Small intestine (tissue), 7 donors: Measurements from ENCODE around the gene APH1A. TPM values are rescaled to one million over a fixed set of nuclear protein-coding genes. Genes with fewer than 3 reads are reported as not detected.

Source experiments
- DNase-seq, 2 donors: peaks; one replicate each; pipeline versions ENCODE4 v3.0.0 to v3.0.0-alpha.2; 2013
- FAIRE-seq: peaks from 2 replicates; lab custom pipeline; 2012; peaks lifted over from hg19 to GRCh38; lab: Jason Lieb, UNC
- H3K27ac ChIP-seq, 3 donors: one replicate each; pipeline ENCODE4 v1.5.1; 2013; ENCODE audit warnings: low read length in 2 of 3, mild to moderate bottlenecking in 2 of 3, control low read depth in 1 of 3, inconsistent platforms in 1 of 3, low read depth in 1 of 3, moderate library complexity in 1 of 3
- H3K27me3 ChIP-seq, 3 donors: one replicate each; pipeline ENCODE4 v1.6.1; 2013; ENCODE audit warnings: low read length in 3 of 3, inconsistent platforms in 1 of 3; ENCODE audit not compliant: control insufficient read depth in 3 of 3, insufficient read depth in 3 of 3
- H3K36me3 ChIP-seq, 3 donors: one replicate each; pipeline ENCODE4 v1.6.1; 2013; ENCODE audit warnings: low read length in 3 of 3, inconsistent platforms in 1 of 3, low read depth in 1 of 3, mild to moderate bottlenecking in 1 of 3, moderate library complexity in 1 of 3; ENCODE audit not compliant: control insufficient read depth in 3 of 3, insufficient read depth in 2 of 3
- H3K4me1 ChIP-seq, 3 donors: one replicate each; pipeline ENCODE4 v1.6.1; 2013; ENCODE audit warnings: low read length in 2 of 3, inconsistent platforms in 1 of 3, low read depth in 1 of 3, mild to moderate bottlenecking in 1 of 3, moderate library complexity in 1 of 3; ENCODE audit not compliant: control insufficient read depth in 3 of 3, insufficient read depth in 2 of 3
- H3K4me3 ChIP-seq, 3 donors: one replicate each; pipeline ENCODE4 v1.5.1; 2013; ENCODE audit warnings: low read length in 3 of 3, control low read depth in 1 of 3, inconsistent platforms in 1 of 3, low read depth in 1 of 3, mild to moderate bottlenecking in 1 of 3, moderate library complexity in 1 of 3
- H3K9me3 ChIP-seq, 2 donors: one replicate each; pipeline ENCODE4 v1.6.1; 2013; ENCODE audit warnings: low read depth in 1 of 2, low read length in 1 of 2; ENCODE audit not compliant: control insufficient read depth in 2 of 2, insufficient read depth in 1 of 2
- WGBS, 3 donors: extraction: QIAGEN DNeasy Blood & Tissue Kit; methylation state at CpG; one replicate each; pipeline ENCODE4 v1.1.7; 2013; 5-methylcytosine and 5-hydroxymethylcytosine counted together
- polyA plus RNA-seq, 4 donors: library from polyadenylated mRNA; stranded (reverse) in 3 of 4; unstranded in 1 of 4; fragments of 200-250 nt in 3 of 4; fragments of 120-200 nt in 1 of 4; gene quantifications; one replicate each; pipeline versions ENCODE4 v1.2.1 to v1.2.3, GENCODE V29; 2013
- donor health status: healthy with polysubstance abuse.
- donor health status: control.
- donor health status: control.
- donor health status: Bipolar disorder and iron deficiency.
- donor health status: healthy.

APH1A gene
- polyA plus RNA-seq, 4 donors, result 89.2 to 206 (median 144) TPM

- H3K27me3 ChIP-seq, result peaks cover 0 to 11% (median 0%) of the 10 kb centered on the region in 3 donors
- peaks cover 2 to 17% (median 3%) of the 10 kb centered on the region in 3 donors for H3K4me1 ChIP-seq
- H3K4me3 ChIP-seq, result no peak overlapping the region
- H3K27ac ChIP-seq, result peak overlapping the region in 1 of 3 donors; percentile 8
- peaks cover 7 to 24% (median 10%) of the 10 kb centered on the region in 3 donors for H3K36me3 ChIP-seq
- FAIRE-seq (no peak), DNase-seq (no peak)
- H3K9me3 ChIP-seq, result no peaks in the 10 kb centered on the region
- 77 to 78% (median 78%) methylated on average over 6 of the region's 6 CpGs for WGBS, 3 donors
These were observed 6.2 kb downstream of the APH1A start for GRCh38 chr1:150262388-150263320.

DNA sequence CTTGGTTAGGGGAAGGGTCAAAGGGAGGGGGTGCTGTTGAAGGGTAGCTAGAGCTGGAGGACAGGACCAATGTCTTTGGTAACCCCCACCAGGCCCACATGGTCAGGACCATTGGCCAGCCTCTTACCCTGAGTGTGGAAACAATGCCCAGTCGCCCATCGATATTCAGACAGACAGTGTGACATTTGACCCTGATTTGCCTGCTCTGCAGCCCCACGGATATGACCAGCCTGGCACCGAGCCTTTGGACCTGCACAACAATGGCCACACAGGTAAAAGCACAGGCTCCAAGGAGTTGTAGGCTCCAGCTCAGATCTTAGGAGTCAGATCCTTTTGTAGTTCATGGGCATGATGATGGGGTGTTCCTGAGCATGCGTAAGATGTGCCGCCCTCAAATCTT lies 7.4 kb downstream of the APH1A start:
- 82 to 91% (median 87%) methylated on average over 6 of the region's 6 CpGs for WGBS, 3 donors

GRCh38 chr1:150259758-150260669 lies 8.8 kb downstream of the APH1A start:
- H3K36me3 ChIP-seq, result no peaks in the 10 kb centered on the region
- no peaks in the 10 kb centered on the region for H3K9me3 ChIP-seq
- FAIRE-seq (no peak), DNase-seq (peak; percentile 59 to 64)
- peaks cover 0 to 28% (median 0%) of the 10 kb centered on the region in 3 donors for H3K4me1 ChIP-seq
- WGBS, 3 donors, result 12 to 27% (median 22%) methylated on average over 11 of the region's 11 CpGs
- peaks cover 0 to 26% (median 0%) of the 10 kb centered on the region in 3 donors for H3K27me3 ChIP-seq
- no peak overlapping the region for H3K27ac ChIP-seq
- H3K4me3 ChIP-seq, result peak overlapping the region in 1 of 3 donors; percentile 25

More for the DNA sequence above, 7.4 kb downstream of the APH1A start:
- H3K4me3 ChIP-seq, result no peak overlapping the region
- H3K9me3 ChIP-seq, result no peaks in the 10 kb centered on the region
- peaks cover 0 to 22% (median 0%) of the 10 kb centered on the region in 3 donors for H3K27me3 ChIP-seq
- H3K36me3 ChIP-seq, result peaks cover 3 to 11% (median 9%) of the 10 kb centered on the region in 3 donors
- H3K4me1 ChIP-seq, result peaks cover 0 to 19% (median 0%) of the 10 kb centered on the region in 3 donors
- DNase-seq (no peak), FAIRE-seq (no peak)
- no peak overlapping the region for H3K27ac ChIP-seq

DNA sequence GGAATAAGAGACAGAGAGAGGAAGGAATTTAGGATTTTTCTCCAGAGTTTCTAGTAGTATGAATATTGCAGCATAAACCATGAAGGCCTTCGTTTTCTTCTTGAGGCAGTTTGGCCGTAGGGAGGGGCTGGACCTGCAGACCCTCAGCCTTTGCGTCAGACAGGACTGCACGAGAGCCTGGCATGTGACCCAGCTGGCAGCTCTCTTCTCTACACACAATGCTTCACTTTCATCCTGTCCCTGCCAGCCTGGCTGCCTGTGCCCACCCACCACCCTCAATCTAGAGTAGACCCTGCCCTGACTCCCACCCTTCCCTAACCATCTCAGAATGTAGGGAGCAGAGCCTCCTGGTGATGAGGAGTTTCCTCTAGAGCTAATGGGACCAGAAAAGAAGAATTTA lies 9.6 kb downstream of the APH1A start:
- H3K27me3 ChIP-seq, result peaks cover 0 to 26% (median 0%) of the 10 kb centered on the region in 3 donors
- FAIRE-seq (no peak), DNase-seq (no peak)
- H3K36me3 ChIP-seq, result no peaks in the 10 kb centered on the region
- 45 to 67% (median 51%) methylated on average over 4 of the region's 4 CpGs for WGBS, 3 donors
- no peak overlapping the region for H3K27ac ChIP-seq
- peaks cover 0 to 28% (median 0%) of the 10 kb centered on the region in 3 donors for H3K4me1 ChIP-seq
- H3K4me3 ChIP-seq, result no peak overlapping the region
- H3K9me3 ChIP-seq, result no peaks in the 10 kb centered on the region

- H3K9me3 ChIP-seq, result no peaks in the 10 kb centered on the region
- H3K27me3 ChIP-seq, result peaks cover 0 to 26% (median 0%) of the 10 kb centered on the region in 3 donors
- H3K4me1 ChIP-seq, result peaks cover 0 to 28% (median 0%) of the 10 kb centered on the region in 3 donors
- DNase-seq (no peak), FAIRE-seq (no peak)
- H3K4me3 ChIP-seq, result no peak within 1 kb of the TSS
- H3K36me3 ChIP-seq, result no peaks in the 10 kb centered on the region
- 44 to 62% (median 57%) methylated on average over 13 of the region's 13 CpGs for WGBS, 3 donors
- no peak within 1 kb of the TSS for H3K27ac ChIP-seq
These were observed 10.9 kb downstream of the APH1A start, which contains the start of gene CA14 for GRCh38 chr1:150257624-150258585. CA14 (plus strand) TSS chr1:150257774; CDS start chr1:150258129, 355 bp downstream.

- H3K9me3 ChIP-seq, result no peaks in the 10 kb centered on the region
- DNase-seq (no peak), FAIRE-seq (no peak)
- peaks cover 0 to 26% (median 0%) of the 10 kb centered on the region in 3 donors for H3K27me3 ChIP-seq
- H3K27ac ChIP-seq, result no peak overlapping the region
- peaks cover 0 to 28% (median 0%) of the 10 kb centered on the region in 3 donors for H3K4me1 ChIP-seq
- no peak overlapping the region for H3K4me3 ChIP-seq
- no peaks in the 10 kb centered on the region for H3K36me3 ChIP-seq
- WGBS, 3 donors, result 29 to 36% (median 35%) methylated on average over 14 of the region's 14 CpGs
These were observed 12.1 kb downstream of the APH1A start for GRCh38 chr1:150256554-150257341.

DNA sequence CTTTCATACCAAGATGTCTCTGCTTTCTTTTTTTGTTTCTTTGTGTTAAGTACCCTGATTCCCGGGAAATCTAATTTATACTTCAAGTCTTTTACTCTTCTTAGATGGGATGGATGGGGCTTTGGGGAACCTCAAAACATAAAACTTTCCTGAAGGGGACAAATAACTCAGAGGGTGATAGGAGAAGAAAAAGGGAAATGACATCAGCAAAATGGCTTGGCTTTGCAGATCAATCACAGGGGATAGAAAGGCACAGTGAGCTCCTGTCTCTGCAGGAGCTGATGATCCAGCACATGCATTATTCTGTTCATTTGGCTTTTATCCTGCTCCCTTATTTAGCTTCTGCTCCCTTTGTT lies 12.6 kb downstream of the APH1A start:
- Histone ChIP-seq H3K4me1 (peaks cover 0 to 28% (median 0%) of the 10 kb centered on the region in 3 donors), H3K4me3 (no peak overlapping the region), H3K36me3 (no peaks in the 10 kb centered on the region), H3K27ac (no peak overlapping the region), H3K9me3 (no peaks in the 10 kb centered on the region), H3K27me3 (peaks cover 0 to 26% (median 0%) of the 10 kb centered on the region in 3 donors)
- WGBS, 3 donors, result 0 to 2% (median 0%) methylated on average over 1 of the region's 1 CpG
- FAIRE-seq (no peak), DNase-seq (no peak)
